ENCODE measurements around the gene ACAA2. TPM values are rescaled to one million over a fixed set of nuclear protein-coding genes. Genes with fewer than 3 reads are reported as not detected.

ACAA2 gene
- polyA plus RNA-seq, 1 experiment, result 33.8 TPM

- peak; percentile 85 for TF ChIP-seq CTCF (IDR thresholded peaks at IDR 0.05; ENCODE audit: low read depth, low read length)
- POLR2A ChIA-PET, result no interaction called here
- no peak overlapping the region for H3K4me3 ChIP-seq (ENCODE audit: low read depth, low read length)
- CTCF ChIA-PET, result interaction anchor here (1.8 to 3.6 kb wide), 2 partner anchors 209 to 257 kb away, joined by 7 to 19 read pairs; no protein-coding TSS in a partner anchor
- peak; percentile 43 for DNase-seq (ENCODE audit: low read depth, low spot score)
- H3K9me3 ChIP-seq (ENCODE audit: control insufficient read depth, insufficient read depth, low read length), result no peaks in the 10 kb centered on the region
- no peaks in the 10 kb centered on the region for H3K27me3 ChIP-seq (ENCODE audit: control insufficient read depth, insufficient read depth, low read length)
- no peak overlapping the region for H3K27ac ChIP-seq (ENCODE audit: low read depth, low read length)
These were observed 45.3 kb downstream of the ACAA2 start for GRCh38 chr18:49768051-49768391.

GRCh38 chr18:49767111-49768050, 46.0 kb downstream of the ACAA2 start:
- ChIA-PET POLR2A (no interaction called here), CTCF (interaction anchor here (0.6 to 3.6 kb wide), 5 partner anchors 17 to 257 kb away, joined by 3 to 19 read pairs (median 5); no protein-coding TSS in a partner anchor)
- no peak overlapping the region for H3K4me3 ChIP-seq (ENCODE audit: low read depth, low read length)
- H3K27ac ChIP-seq (ENCODE audit: low read depth, low read length), result no peak overlapping the region
- no peaks in the 10 kb centered on the region for H3K27me3 ChIP-seq (ENCODE audit: control insufficient read depth, insufficient read depth, low read length)
- no peak for TF ChIP-seq CTCF (IDR thresholded peaks at IDR 0.05; ENCODE audit: low read depth, low read length)
- H3K9me3 ChIP-seq (ENCODE audit: control insufficient read depth, insufficient read depth, low read length), result peaks cover 1% of the 10 kb centered on the region; the same call in 1 of the 2 replicates
- no peak for DNase-seq (ENCODE audit: low read depth, low spot score)

GRCh38 chr18:49766646-49767045, 46.7 kb downstream of the ACAA2 start:
- POLR2A ChIA-PET, result no interaction called here
- peaks cover 5% of the 10 kb centered on the region; the same call in 1 of the 2 replicates for H3K9me3 ChIP-seq (ENCODE audit: control insufficient read depth, insufficient read depth, low read length)
- H3K4me3 ChIP-seq (ENCODE audit: low read depth, low read length), result no peak overlapping the region
- no peak for DNase-seq (ENCODE audit: low read depth, low spot score)
- H3K27ac ChIP-seq (ENCODE audit: low read depth, low read length), result no peak overlapping the region
- no peaks in the 10 kb centered on the region for H3K27me3 ChIP-seq (ENCODE audit: control insufficient read depth, insufficient read depth, low read length)
- TF ChIP-seq CTCF (IDR thresholded peaks at IDR 0.05; ENCODE audit: low read depth, low read length), result no peak
- CTCF ChIA-PET, result interaction anchor here (0.6 to 3.6 kb wide), 4 partner anchors 18 to 256 kb away, joined by 5 to 19 read pairs (median 10); no protein-coding TSS in a partner anchor

GRCh38 chr18:49764032-49764431, 49.3 kb downstream of the ACAA2 start:
- H3K27ac ChIP-seq (ENCODE audit: low read depth, low read length), result no peak overlapping the region
- CTCF ChIA-PET, result interaction anchor here (0.7 to 1.2 kb wide), 3 partner anchors 25 to 204 kb away, joined by 3 to 4 read pairs (median 3); no protein-coding TSS in a partner anchor

More at GRCh38 chr18:49764032-49764431, 49.3 kb downstream of the ACAA2 start:
- no peaks in the 10 kb centered on the region for H3K27me3 ChIP-seq (ENCODE audit: control insufficient read depth, insufficient read depth, low read length)
- no peak for TF ChIP-seq CTCF (IDR thresholded peaks at IDR 0.05; ENCODE audit: low read depth, low read length)
- peaks cover 5% of the 10 kb centered on the region; the same call in 1 of the 2 replicates for H3K9me3 ChIP-seq (ENCODE audit: control insufficient read depth, insufficient read depth, low read length)
- POLR2A ChIA-PET, result interaction anchor here (0.6 kb wide), 1 partner anchor 117 kb away, joined by 3 read pairs; no protein-coding TSS in a partner anchor
- no peak overlapping the region for H3K4me3 ChIP-seq (ENCODE audit: low read depth, low read length)
- DNase-seq (ENCODE audit: low read depth, low spot score), result peak; percentile 46
